ENCODE measurements around the gene ABR.

DNA sequence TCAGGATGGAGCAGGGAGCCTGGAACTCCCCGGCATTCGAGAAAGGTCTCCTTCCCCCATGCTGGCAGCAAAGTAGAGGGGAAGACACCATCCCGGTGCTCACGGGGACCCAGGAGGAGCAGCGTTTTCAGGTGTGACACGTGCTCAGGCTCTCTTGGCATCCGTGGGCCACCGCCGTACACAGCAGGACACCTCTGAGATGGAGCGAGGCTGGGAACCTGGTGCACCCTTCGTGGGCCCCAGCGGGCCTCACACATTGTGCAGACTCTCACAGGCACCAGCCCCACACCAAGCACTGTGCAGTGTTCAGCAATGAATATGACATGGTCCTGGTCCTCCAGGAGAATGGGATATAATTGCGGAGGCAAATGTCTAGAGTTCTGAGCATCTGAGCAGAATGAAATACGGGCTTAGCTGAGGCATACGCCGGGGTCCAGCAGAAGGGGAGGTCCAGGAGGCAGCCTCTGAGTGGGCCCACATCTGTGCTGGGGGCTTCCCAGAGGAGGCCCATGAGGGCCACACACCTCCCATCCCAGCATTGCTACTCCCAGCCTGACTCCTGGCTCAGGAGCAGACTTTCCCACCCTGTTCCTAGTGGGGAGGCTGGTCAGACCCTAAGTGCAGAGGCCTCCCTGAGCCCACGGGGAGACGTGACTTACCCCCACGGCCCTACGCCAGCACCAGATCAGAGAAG, 72.6 kb downstream of the ABR start:
- TF ChIP-seq CTCF (IDR thresholded peaks at IDR 0.05), result no peak
- no peak for TF ChIP-seq POLR2AphosphoS5 (IDR thresholded peaks at IDR 0.05)

All from suprapubic skin (tissue), 3 donors.